KMS-11 (cell line): ENCODE data around the gene CHM.
"Not testable (repeated sequence)": the region's sequence is repeated elsewhere in the genome, so short reads cannot be mapped to it uniquely, and the experiment has no call there.

Source experiments
- H2AFZ ChIP-seq: fragments of 200-600 bp; sonication (generic); 2 replicates; pipeline ENCODE4 v1.6.1; 2016; ENCODE audit warnings: antibody characterized with exemption, mixed run types, low read depth
- H3K27ac ChIP-seq: fragments of 200-600 bp; sonication (generic); 2 replicates; pipeline ENCODE4 v1.6.1; 2016; ENCODE audit warnings: mild to moderate bottlenecking, mixed run types
- H3K27me3 ChIP-seq: fragments of 200-600 bp; sonication (generic); 2 replicates; pipeline ENCODE4 v1.6.1; 2017; ENCODE audit warnings: mild to moderate bottlenecking, low read depth, mixed run types, moderate library complexity; ENCODE audit not compliant: insufficient read depth
- H3K36me3 ChIP-seq: fragments of 200-600 bp; sonication (generic); 2 replicates; pipeline ENCODE4 v1.6.1; 2017; ENCODE audit warnings: mild to moderate bottlenecking, mixed run types; ENCODE audit not compliant: insufficient read depth
- H3K4me1 ChIP-seq: fragments of 200-600 bp; sonication (generic); 2 replicates; pipeline ENCODE4 v1.6.1; 2016; ENCODE audit warnings: mild to moderate bottlenecking, low read depth, mixed run types; ENCODE audit not compliant: poor library complexity, severe bottlenecking
- H3K4me2 ChIP-seq: fragments of 200-600 bp; sonication (generic); 2 replicates; pipeline ENCODE4 v1.7.0; 2016; ENCODE audit warnings: mild to moderate bottlenecking, mixed run types
- H3K4me3 ChIP-seq: fragments of 200-600 bp; sonication (generic); IDR thresholded peaks from 2 replicates; pipeline ENCODE4 v1.6.1; 2017; ENCODE audit warnings: low read depth, low read length, mixed read lengths; ENCODE audit not compliant: insufficient read depth
- H3K79me2 ChIP-seq: fragments of 200-600 bp; sonication (generic); 2 replicates; pipeline ENCODE4 v1.6.1; 2016; ENCODE audit warnings: low read depth, mixed run types; ENCODE audit not compliant: insufficient read depth
- H3K9ac ChIP-seq: fragments of 200-600 bp; sonication (generic); 2 replicates; pipeline ENCODE4 v1.6.1; 2016; ENCODE audit warnings: mild to moderate bottlenecking, mixed run types
- H4K20me1 ChIP-seq: fragments of 200-600 bp; sonication (generic); 2 replicates; pipeline ENCODE4 v1.6.1; 2016; ENCODE audit warnings: mild to moderate bottlenecking, mixed run types; ENCODE audit not compliant: insufficient read depth
- CTCF ChIP-seq: fragments of 200-600 bp; sonication (generic); conservative IDR thresholded peaks from 2 replicates; pipeline ENCODE4 v1.6.1; 2017; ENCODE audit warnings: low read depth, mild to moderate bottlenecking, antibody characterized with exemption, low read length, moderate library complexity, mixed read lengths

The CHM gene

DNA sequence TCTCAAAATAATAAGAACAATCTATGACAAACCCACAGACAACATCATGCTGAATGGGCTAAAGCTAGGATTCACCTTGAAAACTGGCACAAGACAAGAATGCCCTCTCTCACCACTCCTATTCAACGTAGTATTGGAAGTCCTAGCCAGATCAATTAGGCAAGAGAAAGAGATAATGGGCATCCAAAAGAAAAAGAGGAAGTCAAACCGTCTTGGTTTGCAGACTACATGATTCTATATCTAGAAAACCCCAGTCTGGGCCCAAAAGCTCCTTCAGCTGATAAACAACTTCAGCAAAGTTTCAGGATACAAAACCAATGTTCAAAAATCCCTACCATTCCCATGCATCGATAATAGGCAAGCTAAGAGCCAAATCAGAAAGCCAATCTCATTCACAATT is 59.0 kb downstream of the CHM start:
- H3K79me2 ChIP-seq, result no peaks in the 10 kb centered on the region; the same call in 1 of the 2 replicates
- no peak overlapping the region for H2AFZ ChIP-seq
- H4K20me1 ChIP-seq, result no peaks in the 10 kb centered on the region
- H3K27me3 ChIP-seq, result no peaks in the 10 kb centered on the region
- TF ChIP-seq CTCF, result no peak
- no peaks in the 10 kb centered on the region for H3K36me3 ChIP-seq
- H3K4me2 ChIP-seq, result no peak overlapping the region
- H3K27ac ChIP-seq, result no peak overlapping the region
- H3K4me1 ChIP-seq, result no peaks in the 10 kb centered on the region
- no peak overlapping the region for H3K4me3 ChIP-seq
- no peak overlapping the region for H3K9ac ChIP-seq

DNA sequence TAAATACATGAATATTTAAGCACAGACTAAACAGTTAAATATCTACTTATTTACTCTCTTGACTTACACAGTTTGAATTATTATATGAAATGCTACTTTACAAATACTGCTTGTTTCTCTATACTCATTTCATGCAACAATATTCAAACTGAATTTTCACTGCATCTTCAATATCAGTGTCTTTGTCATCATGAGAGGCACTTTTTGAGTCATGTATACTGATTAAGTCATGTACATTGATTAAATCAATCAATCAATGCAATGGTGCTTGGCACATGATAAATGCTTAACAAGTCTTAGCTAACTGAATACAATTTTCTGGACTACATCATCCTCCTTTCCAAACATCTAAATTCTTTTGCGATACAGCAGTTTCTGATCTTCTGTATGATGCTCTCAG is 67.1 kb downstream of the CHM start:
- no peaks in the 10 kb centered on the region for H3K79me2 ChIP-seq
- no peaks in the 10 kb centered on the region for H3K27me3 ChIP-seq
- no peak overlapping the region for H3K27ac ChIP-seq
- H4K20me1 ChIP-seq, result no peaks in the 10 kb centered on the region
- no peak overlapping the region for H2AFZ ChIP-seq
- no peak overlapping the region for H3K9ac ChIP-seq
- H3K4me1 ChIP-seq, result no peaks in the 10 kb centered on the region
- no peak overlapping the region for H3K4me3 ChIP-seq
- H3K4me2 ChIP-seq, result no peak overlapping the region
- no peak for TF ChIP-seq CTCF
- no peaks in the 10 kb centered on the region for H3K36me3 ChIP-seq

GRCh38 chrX:85977218-85977617 is 70.1 kb downstream of the CHM start:
- H3K9ac ChIP-seq, result no peak overlapping the region
- no peak overlapping the region for H3K27ac ChIP-seq
- no peak overlapping the region for H2AFZ ChIP-seq
- H4K20me1 ChIP-seq, result no peaks in the 10 kb centered on the region
- H3K79me2 ChIP-seq, result no peaks in the 10 kb centered on the region
- no peak overlapping the region for H3K4me3 ChIP-seq
- H3K4me1 ChIP-seq, result no peaks in the 10 kb centered on the region
- H3K4me2 ChIP-seq, result no peak overlapping the region
- no peak for TF ChIP-seq CTCF
- H3K36me3 ChIP-seq, result no peaks in the 10 kb centered on the region
- H3K27me3 ChIP-seq, result no peaks in the 10 kb centered on the region

- not testable (repeated sequence) for H3K27ac ChIP-seq, H3K27me3 ChIP-seq, H3K9ac ChIP-seq, H4K20me1 ChIP-seq, H3K4me3 ChIP-seq, H3K36me3 ChIP-seq, H2AFZ ChIP-seq, H3K4me1 ChIP-seq, H3K79me2 ChIP-seq, H3K4me2 ChIP-seq
Measured at GRCh38 chrX:85972351-85972750, 75.0 kb downstream of the CHM start.

DNA sequence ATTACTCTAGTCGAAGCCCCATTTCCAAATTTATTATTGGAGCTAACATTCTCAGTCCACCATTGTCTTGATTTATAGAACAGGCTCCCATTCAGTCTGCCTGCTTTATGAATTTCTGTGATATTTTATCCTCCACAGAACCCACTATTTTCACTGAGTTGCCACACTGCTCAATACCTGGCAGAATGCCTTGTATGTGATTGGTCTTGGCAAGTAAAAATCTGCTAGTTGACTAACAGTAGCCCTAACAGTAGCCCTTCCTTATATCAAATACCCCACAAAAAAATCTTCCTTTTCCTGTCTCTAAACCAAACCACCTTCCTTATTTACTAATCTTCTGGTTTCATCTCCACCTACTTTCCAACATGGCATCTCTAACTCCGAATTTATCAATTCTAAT is 82.6 kb downstream of the CHM start:
- Histone ChIP-seq H3K79me2 (no peaks in the 10 kb centered on the region), H3K27me3 (no peaks in the 10 kb centered on the region), H3K9ac (no peak overlapping the region), H3K4me3 (no peak overlapping the region), H3K36me3 (no peaks in the 10 kb centered on the region), H3K27ac (no peak overlapping the region), H3K4me1 (no peaks in the 10 kb centered on the region), H2AFZ (no peak overlapping the region), H3K4me2 (no peak overlapping the region), H4K20me1 (no peaks in the 10 kb centered on the region)
- TF ChIP-seq CTCF, result no peak
